ENCODE results near the gene SCO2. TPM values are rescaled to one million over a fixed set of nuclear protein-coding genes. Genes with fewer than 3 reads are reported as not detected.

SCO2 gene
- total RNA-seq, 1 donor = 2.6 TPM

GRCh38 chr22:50526834-50527801 lies 1.7 kb upstream of the SCO2 start:
- peak; percentile 63 for DNase-seq (ENCODE audit: low read depth)
- no peak for TF ChIP-seq CTCF (IDR thresholded peaks at IDR 0.05; ENCODE audit: insufficient read depth, low read depth, low read length)
- peak overlapping the region; percentile 71 for H3K4me3 ChIP-seq (ENCODE audit: low read depth, low read length)

- peak overlapping the region; percentile 71 for H3K4me3 ChIP-seq (ENCODE audit: low read depth, low read length)
- peak; percentile 73 for DNase-seq (ENCODE audit: low read depth)
- peak; percentile 53 for TF ChIP-seq CTCF (IDR thresholded peaks at IDR 0.05; ENCODE audit: insufficient read depth, low read depth, low read length)
These were observed 873 bp upstream of the SCO2 start for GRCh38 chr22:50526108-50526833.

- DNase-seq (ENCODE audit: low read depth) = no peak
- no peak for TF ChIP-seq CTCF (IDR thresholded peaks at IDR 0.05; ENCODE audit: insufficient read depth, low read depth, low read length)
- peak overlapping the region; percentile 71 for H3K4me3 ChIP-seq (ENCODE audit: low read depth, low read length)
These were observed 385 bp upstream of the SCO2 start for GRCh38 chr22:50525858-50526107.

- DNase-seq (ENCODE audit: low read depth) = no peak
- H3K4me3 ChIP-seq (ENCODE audit: low read depth, low read length) = peak overlapping the region; percentile 71
- TF ChIP-seq CTCF (IDR thresholded peaks at IDR 0.05; ENCODE audit: insufficient read depth, low read depth, low read length) = no peak
These were observed 708 bp downstream of the SCO2 start for GRCh38 chr22:50524676-50525103.

GRCh38 chr22:50523806-50524675 lies 1.4 kb downstream of the SCO2 start:
- DNase-seq (ENCODE audit: low read depth) = no peak
- TF ChIP-seq CTCF (IDR thresholded peaks at IDR 0.05; ENCODE audit: insufficient read depth, low read depth, low read length) = no peak
- peak overlapping the region; percentile 71 for H3K4me3 ChIP-seq (ENCODE audit: low read depth, low read length)

GRCh38 chr22:50523458-50523805 lies 2.0 kb downstream of the SCO2 start:
- no peak for DNase-seq (ENCODE audit: low read depth)
- TF ChIP-seq CTCF (IDR thresholded peaks at IDR 0.05; ENCODE audit: insufficient read depth, low read depth, low read length) = no peak
- H3K4me3 ChIP-seq (ENCODE audit: low read depth, low read length) = no peak overlapping the region
